Stimulated activated CD4-positive, alpha-beta T cell treated with anti-CD3 and anti-CD28 coated beads, Interleukin-1b, Interleukin-23, amount 100 ng/mL, for 48 hours (primary cell): ENCODE results near the gene BMPER.

Source experiments
- DNase-seq: peaks from one replicate; pipeline ENCODE4 v3.0.0-alpha.2; 2020

Gene BMPER

DNA sequence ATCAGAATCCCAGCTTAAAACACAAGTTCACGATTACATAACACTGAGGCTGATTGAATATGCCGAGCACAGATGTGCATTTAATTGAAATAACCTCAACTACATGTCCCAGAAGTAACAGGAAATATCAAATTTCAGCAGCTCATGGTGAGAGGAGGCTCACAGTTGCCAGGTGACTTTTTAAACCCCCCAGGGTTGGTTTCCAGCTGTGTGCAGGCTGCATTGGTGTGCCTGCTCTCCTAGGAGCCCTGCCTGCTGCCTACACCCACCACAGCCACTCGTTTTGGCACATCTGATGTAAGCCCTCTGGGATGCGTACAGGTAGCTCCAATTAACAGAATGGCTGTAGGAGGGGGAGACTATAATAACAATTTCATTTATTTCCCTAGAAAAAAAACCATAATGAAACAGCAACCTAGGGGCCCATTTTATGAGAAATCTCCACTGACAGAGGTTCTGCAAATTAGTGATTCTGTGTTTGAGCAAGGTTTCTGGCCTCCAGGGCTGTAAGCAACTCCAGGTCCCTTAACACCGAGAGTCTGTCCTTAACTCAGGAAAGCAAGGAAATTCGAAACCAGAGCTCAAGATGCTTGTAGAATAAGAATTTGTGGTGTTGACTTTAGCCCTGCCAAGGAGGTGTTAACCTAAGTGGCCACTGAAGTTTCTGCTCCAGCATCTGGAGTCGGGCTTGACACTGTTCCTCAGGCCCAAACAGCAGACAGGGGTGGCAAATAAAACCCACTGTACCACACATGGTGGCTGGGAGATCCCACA is 161.9 kb downstream of the BMPER start:
- DNase-seq, result no peak

DNA sequence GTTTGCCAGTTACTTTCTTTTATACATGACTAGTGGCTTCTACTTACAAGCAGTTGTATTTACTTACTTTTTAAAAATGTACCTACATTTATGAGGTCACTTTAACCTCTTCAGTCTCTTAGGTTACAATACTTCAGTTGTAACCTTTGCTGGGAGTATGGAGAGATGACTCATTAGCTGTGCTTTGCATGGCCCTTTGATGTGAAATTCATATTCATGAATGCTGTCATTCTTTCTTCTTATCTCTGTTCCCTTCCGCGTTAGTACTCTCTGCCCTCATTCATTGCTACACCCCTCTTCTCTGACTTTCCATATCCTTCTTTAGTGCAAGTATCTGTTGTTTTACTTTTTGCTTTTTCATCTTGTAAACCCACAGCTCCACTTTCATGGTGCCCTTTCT is 164.3 kb downstream of the BMPER start:
- DNase-seq, result no peak

DNA sequence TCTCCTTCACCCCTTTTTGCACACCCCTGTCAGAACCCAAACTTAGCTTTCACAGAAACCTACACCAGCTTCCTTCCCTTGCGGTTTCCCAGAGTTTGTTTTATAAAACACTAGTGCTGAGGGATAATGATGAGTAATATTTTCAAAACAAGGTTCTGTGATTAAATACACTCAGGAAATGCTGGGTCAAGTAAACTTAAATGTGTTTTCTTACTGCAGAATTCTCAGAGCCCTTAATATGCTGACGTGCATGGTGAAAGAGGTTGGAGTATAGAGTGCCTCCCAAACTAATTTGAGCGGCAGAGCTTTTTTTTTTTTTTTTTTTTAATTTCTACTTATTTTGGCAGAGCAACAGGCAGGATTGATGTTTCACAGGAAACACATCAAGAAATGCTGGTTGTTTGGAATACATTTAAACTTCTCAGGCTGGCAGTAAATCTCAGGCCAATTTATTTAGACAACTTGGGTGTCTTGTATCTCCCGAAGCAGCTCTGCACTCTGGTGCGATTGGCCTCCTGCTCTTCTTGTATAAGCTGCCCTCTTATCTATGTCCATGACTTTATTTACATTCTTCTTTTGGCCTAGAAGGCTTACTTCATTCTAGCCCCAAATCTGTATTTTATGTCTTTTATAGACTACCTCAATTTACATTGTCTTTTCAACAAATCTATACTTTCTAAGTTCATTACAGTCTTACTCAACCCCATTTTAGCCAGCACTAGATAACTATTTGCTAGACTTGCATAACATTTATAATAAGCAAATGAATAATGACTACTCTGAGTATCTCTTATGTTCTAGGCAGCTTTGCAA is 165.4 kb downstream of the BMPER start:
- no peak for DNase-seq

DNA sequence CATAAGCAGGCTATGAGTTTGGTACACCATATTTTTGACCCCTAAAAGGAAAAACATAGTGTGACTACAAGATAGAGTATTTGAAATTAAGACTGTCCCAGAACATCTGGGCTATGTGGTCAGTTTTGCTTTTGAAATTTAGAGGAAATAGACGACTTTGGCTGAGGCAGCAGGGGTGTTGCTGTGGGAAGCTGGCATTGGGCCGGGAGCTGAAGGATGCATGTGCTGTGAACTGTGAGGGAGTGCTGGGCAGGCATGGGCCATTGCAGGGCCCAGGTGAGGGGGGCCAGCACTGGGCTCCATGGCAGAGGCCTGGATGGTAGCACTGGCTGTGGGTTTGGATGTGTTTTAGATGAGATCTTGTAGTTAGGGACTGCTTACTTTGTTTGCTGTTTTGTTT is 168.3 kb downstream of the BMPER start:
- DNase-seq, result no peak

DNA sequence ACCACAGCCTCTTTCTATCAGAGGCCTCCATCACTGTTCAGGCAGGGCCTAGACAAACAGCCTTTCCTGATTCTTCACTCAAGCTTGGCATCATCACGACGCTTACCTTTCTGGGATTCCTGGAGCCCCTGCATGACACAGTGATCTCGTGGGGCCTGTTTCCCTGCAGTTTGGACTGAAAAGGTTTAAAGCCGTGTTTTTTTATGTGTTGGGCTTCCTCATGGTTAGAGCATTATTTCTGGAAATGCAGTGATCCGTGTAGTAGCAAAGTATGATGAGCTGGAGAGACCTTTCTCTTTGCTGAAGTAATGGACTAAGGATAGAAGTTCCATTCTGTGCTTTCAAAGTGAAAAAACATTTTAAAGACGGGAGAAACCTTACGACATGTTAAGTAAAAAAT is 169.1 kb downstream of the BMPER start:
- DNase-seq, result no peak

DNA sequence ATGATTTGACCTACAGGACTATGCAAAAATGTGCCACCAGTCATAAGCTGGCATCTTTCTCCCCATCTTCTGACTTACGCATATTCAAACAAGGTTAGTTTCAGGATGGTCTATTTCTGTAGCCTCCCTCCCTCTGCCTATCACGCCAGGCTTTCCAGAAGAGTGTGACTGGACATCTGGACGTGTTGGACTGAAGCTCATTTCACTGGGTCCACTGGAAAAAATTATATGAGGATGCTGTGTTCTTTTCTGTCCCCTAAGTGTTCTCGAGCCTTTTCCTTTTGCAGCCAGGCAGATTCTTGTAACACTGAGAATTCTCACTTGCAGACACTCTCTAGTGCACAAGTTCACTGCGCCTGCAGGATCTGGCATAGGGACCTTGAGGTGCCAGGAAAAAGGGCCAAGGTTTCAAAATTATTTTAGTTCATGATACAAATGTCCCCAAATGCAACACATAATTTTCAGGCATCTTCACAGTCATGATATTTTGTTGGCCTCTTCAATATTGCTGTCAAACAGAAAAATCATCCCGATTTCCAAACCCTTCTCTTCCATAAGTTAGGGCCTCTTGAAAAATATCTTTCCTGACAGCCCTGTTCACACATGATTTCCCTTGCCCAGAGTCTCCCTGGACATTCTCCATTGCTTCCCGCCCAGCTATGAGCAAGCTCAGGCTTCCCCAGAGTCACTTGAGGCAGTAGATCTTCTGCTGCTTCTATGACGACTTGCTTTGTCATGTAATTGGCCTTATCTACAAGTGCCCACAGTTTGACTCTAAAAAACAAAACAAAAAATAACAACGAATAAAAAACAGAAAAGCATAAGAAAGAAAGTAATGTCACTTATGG is 170.4 kb downstream of the BMPER start:
- DNase-seq, result no peak

DNA sequence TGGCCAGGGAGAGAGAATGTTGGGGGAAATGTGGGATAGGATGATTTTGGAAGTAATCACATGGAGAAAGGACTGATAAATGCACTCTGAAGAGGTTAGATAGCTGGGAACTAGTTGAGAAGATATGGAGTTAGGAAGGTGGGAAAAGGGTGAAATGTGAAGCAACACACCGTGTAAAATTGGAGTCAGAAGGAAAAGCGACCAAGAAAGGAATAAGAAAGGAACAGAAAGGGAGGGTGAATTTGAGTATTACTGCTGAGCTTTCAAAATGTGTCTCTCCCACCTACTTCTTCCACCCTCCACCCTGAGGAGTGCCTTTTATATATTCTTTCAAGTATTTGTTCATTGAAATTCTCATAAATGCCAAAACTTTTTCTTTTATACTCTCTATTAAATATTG is 171.8 kb downstream of the BMPER start:
- DNase-seq, result no peak

DNA sequence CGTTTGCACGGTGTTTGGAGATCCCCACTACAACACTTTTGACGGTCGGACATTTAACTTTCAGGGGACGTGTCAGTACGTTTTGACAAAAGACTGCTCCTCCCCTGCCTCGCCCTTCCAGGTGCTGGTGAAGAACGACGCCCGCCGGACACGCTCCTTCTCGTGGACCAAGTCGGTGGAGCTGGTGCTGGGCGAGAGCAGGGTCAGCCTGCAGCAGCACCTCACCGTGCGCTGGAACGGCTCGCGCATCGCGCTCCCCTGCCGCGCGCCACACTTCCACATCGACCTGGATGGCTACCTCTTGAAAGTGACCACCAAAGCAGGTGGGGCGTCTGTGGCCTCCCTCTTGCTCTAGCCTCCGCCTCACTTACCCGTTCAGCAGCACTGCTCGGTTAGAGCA is 173.5 kb downstream of the BMPER start:
- no peak for DNase-seq

DNA sequence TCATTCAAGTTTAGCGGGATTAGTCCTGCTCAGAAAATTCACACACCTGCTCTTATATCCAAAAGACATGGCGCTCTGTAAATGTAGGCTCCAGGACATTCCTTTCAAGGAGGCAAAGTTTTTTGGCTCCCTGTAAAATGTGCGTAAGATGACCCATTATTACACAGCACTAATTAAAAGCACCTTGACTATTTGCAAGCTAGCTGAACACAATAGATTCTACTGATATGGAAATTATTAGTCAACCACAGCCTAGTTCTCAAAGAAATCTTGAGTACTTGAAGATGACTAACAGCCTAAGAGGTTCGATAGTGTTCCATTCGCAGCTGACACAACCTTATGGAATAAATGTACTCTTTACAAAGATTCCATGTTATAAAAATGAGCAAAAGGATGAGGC is 175.2 kb downstream of the BMPER start:
- DNase-seq, result no peak

DNA sequence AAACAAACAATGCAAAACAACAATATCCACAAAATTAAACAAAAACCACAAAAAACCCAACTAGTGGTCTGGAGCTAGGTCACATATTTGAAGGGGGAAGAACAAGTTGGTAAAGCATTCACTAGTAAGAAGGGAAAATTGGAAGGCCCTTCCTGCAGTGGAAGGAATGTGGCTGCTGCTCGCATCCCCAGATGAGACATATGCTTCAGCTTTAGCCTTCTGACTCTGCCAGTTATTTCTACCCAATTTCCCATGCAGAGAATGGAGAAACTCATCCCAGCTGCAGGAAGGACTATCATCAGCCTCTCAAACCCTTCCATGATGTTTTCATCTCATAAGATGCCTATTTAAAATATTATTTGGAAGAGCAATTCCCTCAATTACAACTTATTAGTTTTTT is 176.6 kb downstream of the BMPER start:
- DNase-seq, result no peak

DNA sequence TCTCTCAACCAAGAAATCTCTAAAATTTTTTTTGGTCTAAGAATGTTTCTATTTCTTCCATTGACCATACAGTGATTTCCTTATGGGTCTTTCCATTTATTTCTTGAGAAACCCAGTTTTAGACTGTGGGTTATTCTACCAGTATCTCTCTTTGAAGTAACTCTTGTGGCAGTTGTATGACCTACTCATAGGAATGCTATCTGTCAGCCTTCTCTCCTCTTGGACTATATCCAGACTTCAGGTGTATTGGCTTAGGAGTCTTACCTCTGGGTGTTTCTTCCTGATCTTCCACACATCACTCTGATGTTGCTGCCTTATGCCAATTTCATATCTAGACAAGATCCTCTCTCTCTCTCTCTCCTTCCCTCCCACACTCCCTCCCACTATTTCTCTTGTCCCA is 178.1 kb downstream of the BMPER start:
- DNase-seq, result no peak

DNA sequence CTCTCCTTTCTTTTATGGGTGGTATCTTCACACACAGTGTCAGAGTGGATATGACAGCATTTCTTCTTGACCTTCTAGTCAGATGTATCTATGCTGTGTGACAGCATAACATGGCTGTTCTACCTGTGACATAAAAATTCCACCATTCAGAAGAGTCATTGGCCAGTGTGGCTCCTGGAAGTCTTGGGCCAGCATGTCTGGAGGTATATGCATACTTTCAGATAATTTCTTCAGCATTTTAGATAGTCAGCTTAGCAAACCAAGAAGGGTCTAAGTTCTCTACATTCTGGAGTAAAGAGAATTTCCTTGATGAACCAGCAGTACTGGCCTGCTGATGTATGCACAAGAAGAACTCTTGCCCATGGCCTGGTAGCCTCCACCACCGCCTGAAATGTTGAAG is 179.3 kb downstream of the BMPER start:
- DNase-seq, result no peak

DNA sequence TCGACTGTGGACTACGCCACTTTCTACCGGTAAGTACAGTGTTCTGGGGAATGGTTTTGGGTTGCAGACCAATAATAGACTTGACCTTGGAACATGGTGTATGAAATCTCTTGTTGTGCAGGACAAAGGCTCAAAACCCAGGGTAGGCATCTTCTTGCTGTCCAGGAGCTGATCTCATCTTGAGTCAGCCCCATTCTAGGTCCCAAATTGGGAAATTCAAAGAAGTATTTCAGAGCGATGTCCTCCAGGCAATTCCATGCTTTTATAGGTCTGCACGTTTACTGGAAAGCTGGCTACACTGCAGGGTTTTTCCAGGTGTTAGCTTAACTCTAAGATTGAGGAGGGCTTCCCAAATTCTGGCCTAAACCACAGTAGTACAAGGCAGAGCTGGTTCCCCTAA is 180.7 kb downstream of the BMPER start:
- no peak for DNase-seq

DNA sequence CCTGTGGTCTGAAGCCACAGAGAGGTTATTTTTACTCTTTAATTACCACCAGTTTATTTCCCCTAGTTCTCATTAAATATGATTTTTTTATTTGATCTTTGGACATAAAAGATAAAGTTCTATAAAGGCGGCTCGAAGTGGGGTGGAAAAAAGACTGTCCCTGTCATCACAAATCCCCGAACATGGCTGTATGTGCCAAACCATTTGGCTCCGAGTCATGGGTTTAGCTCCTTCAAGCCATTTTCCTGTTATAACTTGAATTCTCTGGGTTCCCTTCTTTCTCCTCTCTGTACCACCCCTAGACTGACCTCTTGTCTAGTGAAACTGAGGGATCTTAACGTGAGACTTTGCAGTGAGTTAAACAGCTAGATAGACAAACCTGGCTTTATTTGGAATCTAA is 181.6 kb downstream of the BMPER start:
- DNase-seq, result no peak

DNA sequence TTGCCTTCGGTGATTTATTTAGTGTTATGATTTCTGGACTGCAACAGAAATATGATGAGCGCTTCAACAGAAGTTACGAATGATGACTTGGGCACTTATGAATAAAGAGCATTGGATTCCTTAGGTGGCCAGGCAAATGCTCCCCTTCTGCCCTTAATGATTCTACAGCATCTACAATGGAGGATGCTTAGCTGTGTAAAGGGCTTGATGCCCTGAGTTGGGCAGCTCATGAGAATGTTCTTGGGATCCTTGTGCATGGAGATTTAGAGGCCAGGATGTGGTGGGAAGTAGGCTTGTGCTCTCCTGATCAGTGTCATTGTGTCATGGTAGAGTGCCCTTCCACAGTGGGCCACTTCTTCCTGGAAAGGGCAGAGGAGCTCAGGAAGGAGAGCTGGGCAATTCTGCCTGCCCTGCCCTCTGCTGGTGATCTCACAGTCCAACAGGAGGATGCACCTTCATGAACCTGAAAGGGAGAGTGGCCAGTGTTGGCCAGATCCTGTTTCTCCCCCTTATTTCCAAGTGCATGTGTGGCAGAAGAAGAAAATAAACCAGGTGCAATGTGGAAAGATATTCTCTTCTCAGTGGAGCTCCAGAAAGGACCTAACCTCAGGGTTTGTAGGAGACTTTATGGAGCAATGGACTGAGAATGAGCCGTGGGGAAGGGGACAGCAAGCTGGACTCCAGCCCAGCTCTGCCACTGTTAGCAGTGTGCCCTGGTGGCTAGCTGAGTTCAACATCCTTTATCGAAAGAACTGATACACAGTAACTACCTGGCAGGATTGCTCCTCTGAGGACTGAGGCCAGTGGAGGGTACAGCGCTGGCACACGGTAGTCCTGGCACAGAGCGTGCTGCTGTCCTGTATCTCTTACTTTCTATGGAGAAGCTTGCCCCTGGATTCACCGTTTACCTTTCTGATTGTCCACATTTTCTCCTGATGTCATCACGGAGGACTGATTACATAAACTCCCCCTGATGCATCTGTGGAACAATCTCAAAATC is 182.9 kb downstream of the BMPER start:
- peak; percentile 3 for DNase-seq

DNA sequence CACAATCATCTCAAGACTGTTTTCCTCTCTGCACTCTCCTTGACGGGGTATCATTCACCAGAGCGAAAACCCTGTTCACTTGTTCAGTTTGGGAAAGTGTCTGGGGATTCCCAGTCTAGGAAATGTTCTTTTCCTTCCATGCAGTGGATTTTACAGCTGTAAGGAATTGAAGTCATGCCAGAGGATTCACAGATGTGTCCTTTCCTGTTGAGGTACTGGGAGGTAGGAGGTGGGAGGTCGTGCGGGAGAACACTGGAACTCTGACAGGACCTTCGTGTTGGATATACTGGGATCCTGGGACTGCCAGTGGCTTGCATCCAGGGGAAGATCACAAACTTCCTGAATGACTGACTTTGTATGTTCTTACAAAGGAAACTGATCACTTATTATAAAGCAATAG is 185.5 kb downstream of the BMPER start:
- DNase-seq, result no peak

DNA sequence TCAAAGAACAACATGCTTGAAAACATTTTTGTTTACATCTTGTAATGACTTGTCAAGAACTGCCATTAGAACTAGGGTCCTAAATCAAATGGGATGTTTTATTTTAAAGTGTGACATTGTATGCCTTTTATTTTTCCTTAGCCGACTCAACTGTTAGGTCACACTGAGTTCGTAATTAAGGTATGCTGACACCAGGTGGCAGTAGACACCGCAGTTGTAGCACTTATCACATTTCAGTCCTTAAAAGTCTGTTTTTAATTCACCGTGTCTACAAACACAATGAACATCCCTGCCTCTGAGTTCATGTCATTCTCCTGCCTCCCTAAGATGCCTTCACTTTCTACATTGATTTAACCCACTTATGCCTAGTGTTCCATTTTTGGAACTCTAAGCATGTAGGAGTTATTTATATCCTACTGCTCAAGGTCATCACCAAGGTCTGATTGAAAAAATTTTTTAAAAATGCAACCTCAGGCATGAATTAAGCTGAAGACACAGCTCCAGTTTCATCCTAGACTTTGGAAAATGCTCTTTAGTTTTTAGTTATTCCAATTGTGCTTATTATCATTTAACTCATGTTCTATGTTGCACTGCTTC is 186.1 kb downstream of the BMPER start:
- DNase-seq, result no peak

DNA sequence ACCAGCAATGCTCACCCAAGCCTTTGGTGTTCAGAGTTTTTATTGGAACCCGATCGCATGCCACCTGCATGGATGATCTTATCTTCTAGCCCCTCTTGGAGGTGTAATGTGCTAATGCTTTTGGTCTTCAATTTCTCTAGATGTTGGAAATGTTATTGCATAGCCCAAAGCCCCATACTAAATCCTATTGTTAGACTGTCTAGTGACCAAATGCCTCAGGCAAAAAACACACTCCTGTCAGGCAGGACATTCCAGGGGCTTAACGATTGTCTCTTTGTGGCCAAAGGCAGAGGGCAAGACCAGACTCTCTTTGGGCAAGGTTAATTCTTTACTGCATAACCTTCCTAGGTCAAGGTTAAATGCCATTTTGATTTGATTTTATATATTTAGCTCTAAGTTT is 187.9 kb downstream of the BMPER start:
- DNase-seq, result no peak

DNA sequence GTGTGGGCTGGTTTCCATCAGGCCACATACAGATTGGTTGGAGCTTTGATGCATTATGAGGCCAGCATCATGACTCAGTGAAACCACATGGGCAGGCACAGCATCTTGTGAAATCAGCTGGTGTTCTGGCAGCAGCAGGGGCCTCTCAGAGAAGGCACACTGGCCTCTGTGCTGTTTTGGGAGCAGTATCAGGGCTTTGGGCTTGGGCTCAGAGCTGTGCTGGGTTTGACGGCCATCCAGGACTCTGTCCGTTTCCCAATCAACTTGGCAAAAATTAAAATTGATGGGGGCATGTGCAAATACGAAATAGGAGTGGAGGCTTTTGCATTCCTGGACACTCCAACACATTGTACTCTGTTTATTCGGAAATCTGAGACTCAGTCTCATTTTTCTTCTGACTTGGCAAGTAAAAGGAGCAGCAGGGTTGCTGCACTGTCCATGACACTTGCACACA is 190.9 kb downstream of the BMPER start:
- no peak for DNase-seq

DNA sequence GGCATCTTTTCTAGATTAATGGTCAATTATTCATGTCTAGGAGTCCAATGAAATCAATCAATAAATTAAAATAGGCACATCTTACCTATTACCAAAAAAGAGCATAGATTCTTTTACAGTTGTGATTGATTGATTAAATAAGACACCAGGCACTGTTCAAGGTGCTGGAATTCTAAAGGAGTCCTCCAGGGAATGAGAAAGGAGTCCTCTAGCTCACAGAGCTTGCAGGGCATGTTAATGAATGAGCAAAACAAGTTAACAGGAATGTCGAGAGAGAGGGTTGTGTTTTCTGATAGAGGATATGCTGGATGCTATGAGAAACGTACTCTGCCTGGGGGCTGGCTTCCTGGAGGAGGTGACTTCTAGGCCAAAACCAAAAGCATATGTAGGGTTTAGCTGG is 191.4 kb downstream of the BMPER start:
- DNase-seq, result no peak

DNA sequence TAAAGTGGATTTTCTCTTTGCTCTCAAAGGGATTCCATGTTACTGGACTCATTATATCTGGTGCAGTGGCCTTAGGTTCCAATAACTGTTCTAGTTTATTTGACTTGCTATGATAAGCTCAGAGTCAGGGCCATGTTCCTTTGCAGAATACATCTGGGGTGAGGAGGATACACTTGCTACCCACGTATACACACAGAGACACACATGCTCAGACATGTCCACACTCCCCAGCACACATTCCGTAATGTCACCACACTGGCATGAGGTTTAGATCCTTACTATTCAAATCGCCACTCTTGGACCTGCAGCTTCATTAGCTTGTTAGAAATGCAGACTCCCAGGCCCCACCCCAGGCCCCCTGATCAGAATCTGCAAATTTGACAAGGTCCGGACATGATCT is 195.3 kb downstream of the BMPER start:
- no peak for DNase-seq

DNA sequence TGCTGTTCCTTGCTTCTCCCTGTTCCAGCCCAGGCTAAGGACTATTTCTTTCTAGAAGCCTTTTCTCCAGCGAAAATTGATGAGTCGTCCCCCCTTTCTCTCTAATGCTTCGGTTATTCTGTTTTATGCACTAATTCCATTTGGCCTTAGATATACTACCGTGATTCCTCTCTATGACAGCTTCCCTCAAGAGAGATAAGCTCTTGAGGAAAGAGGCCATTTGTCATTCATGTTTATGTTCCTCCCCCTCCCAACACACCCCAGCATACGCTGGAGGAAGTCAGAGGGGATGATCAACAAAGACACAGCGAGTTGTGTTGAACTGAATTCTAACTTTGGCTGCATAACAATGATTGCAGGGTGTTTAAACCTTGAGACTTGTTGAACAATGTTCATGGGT is 198.8 kb downstream of the BMPER start:
- DNase-seq, result no peak
